Liver (tissue), 9 donors: ENCODE measurements around the gene PIGQ. TPM values are rescaled to one million over a fixed set of nuclear protein-coding genes. Genes with fewer than 3 reads are reported as not detected.

ENCODE experiments used
- DNase-seq: peaks from one replicate; pipeline ENCODE4 v3.0.0-alpha.2; 2017; ENCODE audit warnings: low spot score
- H3K27ac ChIP-seq, 2 donors: one replicate each; pipeline ENCODE4 v1.7.0; 2013; ENCODE audit warnings: inconsistent platforms in 2 of 2, low read length in 2 of 2, control low read depth in 1 of 2, low read depth in 1 of 2, mild to moderate bottlenecking in 1 of 2
- H3K27me3 ChIP-seq, 4 donors: one replicate each; pipeline versions ENCODE4 v1.6.1 to v1.7.0; 2013; ENCODE audit warnings: low read length in 3 of 4, inconsistent platforms in 1 of 4, mild to moderate bottlenecking in 1 of 4, moderate library complexity in 1 of 4; ENCODE audit not compliant: control insufficient read depth in 4 of 4, insufficient read depth in 4 of 4
- H3K36me3 ChIP-seq, 4 donors: one replicate each; pipeline versions ENCODE4 v1.6.1 to v1.7.0; 2013; ENCODE audit warnings: low read length in 3 of 4, mild to moderate bottlenecking in 3 of 4, low read depth in 1 of 4, moderate library complexity in 1 of 4; ENCODE audit not compliant: control insufficient read depth in 4 of 4, insufficient read depth in 3 of 4
- H3K4me1 ChIP-seq, 4 donors: one replicate each; pipeline versions ENCODE4 v1.6.1 to v1.7.0; 2013; ENCODE audit warnings: low read length in 3 of 4, mild to moderate bottlenecking in 3 of 4, moderate library complexity in 1 of 4; ENCODE audit not compliant: control insufficient read depth in 4 of 4, insufficient read depth in 4 of 4
- H3K4me3 ChIP-seq, 3 donors: one replicate each; pipeline versions ENCODE4 v1.6.1 to v1.7.0; 2013; ENCODE audit warnings: low read length in 3 of 3, control low read depth in 1 of 3, low read depth in 1 of 3, mild to moderate bottlenecking in 1 of 3
- H3K9ac ChIP-seq, 2 donors: one replicate each; pipeline ENCODE4 v1.7.0; 2013; ENCODE audit warnings: low read length in 2 of 2, mild to moderate bottlenecking in 2 of 2, moderate library complexity in 2 of 2, control low read depth in 1 of 2, low read depth in 1 of 2
- H3K9me3 ChIP-seq, 4 donors: one replicate each; pipeline versions ENCODE4 v1.6.1 to v1.7.0; 2013; ENCODE audit warnings: low read length in 3 of 4; ENCODE audit not compliant: control insufficient read depth in 4 of 4
- CTCF ChIP-seq: fragments of 150-350 bp; IDR thresholded peaks from 2 replicates; pipeline ENCODE4 v1.5.1; 2017; ENCODE audit warnings: improper control_type of control experiment, low read depth, low read length; ENCODE audit not compliant: missing input control
- EGR1 ChIP-seq, 2 donors: IDR thresholded peaks; 2 replicates each; pipeline ENCODE4 v1.6.1; 2016 to 2018; ENCODE audit warnings: antibody characterized with exemption in 2 of 2, low read depth in 2 of 2
- FOXA2 ChIP-seq: IDR thresholded peaks from 2 replicates; pipeline ENCODE4 v1.6.1; 2016; ENCODE audit warnings: antibody characterized with exemption
- HNF4A ChIP-seq, 2 donors: conservative IDR thresholded peaks; 2 replicates each; pipeline ENCODE4 v1.6.1; 2016; ENCODE audit warnings: antibody characterized with exemption in 2 of 2, mild to moderate bottlenecking in 2 of 2
- JUND ChIP-seq, 2 donors: IDR thresholded peaks; 2 replicates each; pipeline ENCODE4 v1.6.1; 2016; ENCODE audit warnings: antibody characterized with exemption in 2 of 2
- REST ChIP-seq: IDR thresholded peaks from 2 replicates; pipeline ENCODE4 v1.6.1; 2016; ENCODE audit warnings: antibody characterized with exemption, mild to moderate bottlenecking
- RXRA ChIP-seq, 2 donors: IDR thresholded peaks; 2 replicates each; pipeline ENCODE4 v1.6.1; 2017 to 2018; ENCODE audit warnings: antibody characterized with exemption in 2 of 2, mild to moderate bottlenecking in 1 of 2
- SP1 ChIP-seq: IDR thresholded peaks from 2 replicates; pipeline ENCODE4 v1.6.1; 2018; ENCODE audit warnings: antibody characterized with exemption, mild to moderate bottlenecking
- ZBTB33 ChIP-seq: IDR thresholded peaks from 2 replicates; pipeline ENCODE4 v1.6.1; 2016; ENCODE audit warnings: antibody characterized with exemption
- WGBS: extraction: QIAGEN DNeasy Blood & Tissue Kit; methylation state at CpG from one replicate; pipeline ENCODE4 v1.1.7; 2013; 5-methylcytosine and 5-hydroxymethylcytosine counted together
- polyA plus RNA-seq, 2 donors: library from polyadenylated mRNA; stranded (reverse) in 1 of 2; unstranded in 1 of 2; fragments of 200-250 nt in 1 of 2; fragments of >200 nt in 1 of 2; fragmentation: Nextera tagmentation in 1 of 2; extraction: Ambion mirVana in 1 of 2; gene quantifications; one replicate each; pipeline versions ENCODE4 v1.2.1 to v1.2.3, GENCODE V29; 2013 to 2015
- total RNA-seq, 2 donors: library from RNA; depleted of rRNA; stranded (reverse); fragments of >200 nt; gene quantifications; one replicate each; pipeline ENCODE4 v1.2.3, GENCODE V29; 2014
- donor health status: healthy.
- donor health status: healthy.
- donor health status: healthy.
- donor health status: healthy.
- donor health status: healthy.

The PIGQ gene
- total and polyA plus RNA-seq, 4 donors: 16.8 to 144 (median 20.6) TPM

- Histone ChIP-seq H3K9ac (no peak overlapping the region), H3K36me3 (peaks cover 0 to 6% (median 2%) of the 10 kb centered on the region in 4 donors), H3K4me1 (peaks cover 3 to 17% (median 8%) of the 10 kb centered on the region in 4 donors), H3K27ac (no peak overlapping the region), H3K27me3 (peaks cover 0 to 5% (median under 1%) of the 10 kb centered on the region in 4 donors), H3K4me3 (no peak overlapping the region), H3K9me3 (no peaks in the 10 kb centered on the region)
- DNase-seq: no peak
- TF ChIP-seq FOXA2: no peak
- TF ChIP-seq JUND (IDR thresholded peaks at IDR 0.05): no peak
- TF ChIP-seq EGR1 (IDR thresholded peaks at IDR 0.05; ENCODE audit: low read depth in 2 of 2): no peak
- 89% methylated on average over 23 of the region's 23 CpGs for WGBS
Measured at GRCh38 chr16:557463-558297, 12.1 kb upstream of the PIGQ start.

GRCh38 chr16:558298-559020, 11.3 kb upstream of the PIGQ start:
- H3K9me3 ChIP-seq: no peaks in the 10 kb centered on the region
- H3K9ac ChIP-seq: no peak overlapping the region
- peaks cover 0 to 5% (median under 1%) of the 10 kb centered on the region in 4 donors for H3K27me3 ChIP-seq
- peak; percentile 62 for DNase-seq
- peaks cover 0 to 3% (median 1%) of the 10 kb centered on the region in 4 donors for H3K36me3 ChIP-seq
- H3K4me1 ChIP-seq: peaks cover 3 to 17% (median 8%) of the 10 kb centered on the region in 4 donors
- 43% methylated on average over 22 of the region's 22 CpGs for WGBS
- no peak overlapping the region for H3K27ac ChIP-seq
- TF ChIP-seq CTCF: no peak
- TF ChIP-seq HNF4A (conservative IDR thresholded peaks at IDR 0.05): peak; percentile 80 to 81
- no peak for TF ChIP-seq FOXA2
- no peak for TF ChIP-seq JUND (IDR thresholded peaks at IDR 0.05)
- TF ChIP-seq ZBTB33: no peak
- TF ChIP-seq REST: no peak
- TF ChIP-seq RXRA (IDR thresholded peaks at IDR 0.05): peak in 1 of 2 donors; percentile 43
- peak; percentile 29 for TF ChIP-seq SP1
- no peak overlapping the region for H3K4me3 ChIP-seq
